DLD1 (cell line): ENCODE measurements around the gene DLL3.
"Not testable (repeated sequence)": the region's sequence is repeated elsewhere in the genome, so short reads cannot be mapped to it uniquely, and the experiment has no call there.

Experiments used
- in situ Hi-C: cut with HindIII; loops from 2 replicates; pipeline ENCODE4 v1.10.0; 2017; ENCODE audit warnings: low sequenced_read_pairs

DLL3 gene, protein sequence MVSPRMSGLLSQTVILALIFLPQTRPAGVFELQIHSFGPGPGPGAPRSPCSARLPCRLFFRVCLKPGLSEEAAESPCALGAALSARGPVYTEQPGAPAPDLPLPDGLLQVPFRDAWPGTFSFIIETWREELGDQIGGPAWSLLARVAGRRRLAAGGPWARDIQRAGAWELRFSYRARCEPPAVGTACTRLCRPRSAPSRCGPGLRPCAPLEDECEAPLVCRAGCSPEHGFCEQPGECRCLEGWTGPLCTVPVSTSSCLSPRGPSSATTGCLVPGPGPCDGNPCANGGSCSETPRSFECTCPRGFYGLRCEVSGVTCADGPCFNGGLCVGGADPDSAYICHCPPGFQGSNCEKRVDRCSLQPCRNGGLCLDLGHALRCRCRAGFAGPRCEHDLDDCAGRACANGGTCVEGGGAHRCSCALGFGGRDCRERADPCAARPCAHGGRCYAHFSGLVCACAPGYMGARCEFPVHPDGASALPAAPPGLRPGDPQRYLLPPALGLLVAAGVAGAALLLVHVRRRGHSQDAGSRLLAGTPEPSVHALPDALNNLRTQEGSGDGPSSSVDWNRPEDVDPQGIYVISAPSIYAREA

GRCh38 chr19:39498798-39499642 is at the start of gene DLL3:
Gene DLL3, plus strand, starts transcription at chr19:39498947. Its CDS starts 28 bp downstream, at chr19:39498975.
- in situ Hi-C loops, result no loop called here

GRCh38 chr19:39449116-39449797 is 49.5 kb upstream of the DLL3 start:
- in situ Hi-C loops, result no loop called here

- in situ Hi-C loops, result not testable (repeated sequence)
Observed at GRCh38 chr19:39451257-39451656, 47.5 kb upstream of the DLL3 start.

GRCh38 chr19:39463403-39463802 is 35.3 kb upstream of the DLL3 start:
- in situ Hi-C loops, result no loop called here

GRCh38 chr19:39465956-39466747 is 32.6 kb upstream of the DLL3 start:
- in situ Hi-C loops, result no loop called here

DNA sequence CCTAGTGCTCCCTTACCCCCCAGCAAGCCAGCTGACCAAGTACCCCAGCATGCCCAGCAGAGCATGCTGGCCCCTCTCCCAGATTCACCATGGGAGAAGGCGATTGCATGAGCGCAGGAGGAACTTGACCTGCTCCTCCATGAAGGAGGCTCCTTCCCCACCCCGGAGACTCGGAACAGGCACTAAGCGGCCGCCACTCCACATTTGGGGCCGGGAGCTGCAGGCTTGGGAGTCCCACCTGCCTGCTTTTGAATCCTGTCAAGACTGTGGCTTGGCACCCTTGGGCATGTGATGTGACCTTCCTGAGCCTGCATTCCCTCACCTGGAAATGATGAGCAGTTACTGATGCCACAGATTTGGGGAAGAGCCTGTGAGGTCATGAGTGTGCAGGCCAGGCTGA is 30.8 kb upstream of the DLL3 start:
- in situ Hi-C loops, result no loop called here

DNA sequence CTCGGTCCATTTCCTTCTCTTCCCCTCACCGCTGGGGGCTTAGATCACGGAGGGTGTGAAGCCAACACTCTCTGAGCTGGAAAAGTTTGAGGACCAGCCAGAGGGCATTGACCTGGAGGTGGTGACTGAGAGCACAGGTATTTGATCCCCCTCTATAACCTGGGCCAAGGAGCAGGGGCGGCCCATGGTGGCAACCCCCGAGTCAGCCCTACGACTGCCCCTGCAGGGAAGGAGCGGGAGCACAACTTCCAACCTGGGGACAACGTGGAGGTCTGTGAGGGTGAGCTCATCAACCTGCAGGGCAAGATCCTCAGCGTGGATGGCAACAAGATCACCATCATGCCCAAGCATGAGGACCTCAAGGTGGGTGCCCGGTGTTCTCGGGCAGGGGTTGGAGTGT is 29.7 kb upstream of the DLL3 start:
- in situ Hi-C loops, result no loop called here

- in situ Hi-C loops, result no loop called here
Observed at GRCh38 chr19:39469567-39469966, 29.2 kb upstream of the DLL3 start.

GRCh38 chr19:39470724-39471339 is 27.9 kb upstream of the DLL3 start:
- in situ Hi-C loops, result no loop called here

GRCh38 chr19:39471756-39472536 is 26.8 kb upstream of the DLL3 start:
- in situ Hi-C loops, result no loop called here

DNA sequence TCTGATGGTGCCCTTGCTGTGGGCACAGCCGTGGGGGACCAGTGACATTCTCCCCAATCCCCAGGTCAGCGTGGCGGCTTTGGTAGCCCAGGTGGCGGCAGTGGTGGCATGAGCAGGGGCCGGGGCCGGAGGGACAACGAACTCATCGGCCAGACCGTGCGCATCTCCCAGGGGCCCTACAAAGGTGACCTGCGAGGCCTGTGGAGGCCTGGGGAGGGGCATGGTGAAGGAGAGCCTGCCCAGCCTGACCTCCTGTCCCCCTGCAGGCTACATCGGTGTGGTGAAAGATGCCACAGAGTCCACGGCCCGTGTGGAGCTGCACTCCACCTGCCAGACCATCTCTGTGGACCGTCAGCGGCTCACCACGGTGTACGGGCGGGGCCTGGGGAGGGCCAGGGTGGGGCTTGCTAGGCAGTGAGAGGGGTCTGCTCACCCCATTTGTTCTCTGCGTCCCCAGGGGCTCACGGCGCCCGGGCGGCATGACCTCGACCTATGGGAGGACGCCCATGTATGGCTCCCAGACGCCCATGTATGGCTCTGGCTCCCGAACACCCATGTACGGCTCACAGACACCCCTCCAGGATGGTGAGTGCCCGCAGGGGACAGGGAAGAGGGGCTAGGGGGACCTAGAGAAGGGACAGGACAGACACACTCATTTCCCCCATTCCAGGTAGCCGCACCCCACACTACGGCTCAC is 25.9 kb upstream of the DLL3 start:
- in situ Hi-C loops, result no loop called here

- in situ Hi-C loops, result no loop called here
Observed at GRCh38 chr19:39473443-39473960, 25.2 kb upstream of the DLL3 start.

DNA sequence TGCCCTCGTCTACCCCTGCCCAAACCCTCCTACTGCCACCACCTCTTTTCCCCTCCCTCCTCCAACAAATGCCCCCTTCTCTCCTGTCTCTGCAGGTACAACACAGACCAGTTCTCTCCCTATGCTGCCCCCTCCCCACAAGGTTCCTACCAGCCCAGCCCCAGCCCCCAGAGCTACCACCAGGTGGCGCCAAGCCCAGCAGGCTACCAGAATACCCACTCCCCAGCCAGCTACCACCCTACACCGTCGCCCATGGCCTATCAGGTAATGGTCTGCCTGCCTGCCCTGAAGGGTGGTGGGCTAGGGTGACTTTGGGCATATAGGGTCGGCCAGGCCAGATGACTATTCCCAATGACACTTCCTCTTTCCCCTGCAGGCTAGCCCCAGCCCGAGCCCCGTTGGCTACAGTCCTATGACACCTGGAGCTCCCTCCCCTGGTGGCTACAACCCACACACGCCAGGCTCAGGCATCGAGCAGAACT is 24.6 kb upstream of the DLL3 start:
- in situ Hi-C loops, result no loop called here

DNA sequence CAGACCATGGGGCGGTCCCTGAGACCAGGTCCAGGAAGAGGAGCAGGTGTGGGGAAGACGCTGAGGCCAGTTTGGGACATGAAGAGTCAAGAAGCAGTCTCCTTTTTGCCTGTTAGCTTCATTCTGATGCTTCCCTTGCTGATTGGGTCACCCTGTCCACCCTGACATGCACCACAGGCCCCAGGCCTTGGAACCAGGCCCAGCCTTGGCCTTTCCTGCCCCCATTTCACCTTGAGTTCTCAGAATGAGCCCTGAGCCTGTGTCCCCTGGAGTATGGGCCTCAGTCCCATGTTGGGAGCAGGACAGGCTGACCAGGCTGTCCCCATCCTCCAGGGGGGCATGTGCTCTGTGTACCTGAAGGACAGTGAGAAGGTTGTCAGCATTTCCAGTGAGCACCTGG is 23.0 kb upstream of the DLL3 start:
- in situ Hi-C loops, result no loop called here

DNA sequence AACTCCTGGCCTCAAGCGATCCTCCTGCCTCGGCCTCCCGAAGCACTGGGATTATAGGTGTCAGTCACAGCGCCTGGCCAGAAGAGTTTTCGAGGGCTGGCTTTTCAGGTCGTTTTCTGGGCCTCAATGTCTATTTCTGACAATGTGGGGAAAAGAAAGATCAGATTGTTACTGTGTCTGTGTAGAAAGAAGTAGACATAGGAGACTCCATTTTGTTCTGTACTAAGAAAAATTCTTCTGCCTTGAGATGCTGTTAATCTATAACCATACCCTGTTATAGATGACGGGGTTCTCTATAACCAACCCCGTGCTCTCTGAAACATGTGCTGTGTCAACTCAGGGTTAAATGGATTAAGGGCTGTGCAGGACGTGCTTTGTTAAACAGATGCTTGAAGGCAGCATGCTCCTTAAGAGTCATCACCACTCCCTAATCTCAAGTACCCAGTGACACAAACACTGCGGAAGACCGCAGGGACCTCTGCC is 19.4 kb upstream of the DLL3 start:
- in situ Hi-C loops, result not testable (repeated sequence)

- in situ Hi-C loops, result no loop called here
Observed at GRCh38 chr19:39479916-39480315, 18.8 kb upstream of the DLL3 start.

DNA sequence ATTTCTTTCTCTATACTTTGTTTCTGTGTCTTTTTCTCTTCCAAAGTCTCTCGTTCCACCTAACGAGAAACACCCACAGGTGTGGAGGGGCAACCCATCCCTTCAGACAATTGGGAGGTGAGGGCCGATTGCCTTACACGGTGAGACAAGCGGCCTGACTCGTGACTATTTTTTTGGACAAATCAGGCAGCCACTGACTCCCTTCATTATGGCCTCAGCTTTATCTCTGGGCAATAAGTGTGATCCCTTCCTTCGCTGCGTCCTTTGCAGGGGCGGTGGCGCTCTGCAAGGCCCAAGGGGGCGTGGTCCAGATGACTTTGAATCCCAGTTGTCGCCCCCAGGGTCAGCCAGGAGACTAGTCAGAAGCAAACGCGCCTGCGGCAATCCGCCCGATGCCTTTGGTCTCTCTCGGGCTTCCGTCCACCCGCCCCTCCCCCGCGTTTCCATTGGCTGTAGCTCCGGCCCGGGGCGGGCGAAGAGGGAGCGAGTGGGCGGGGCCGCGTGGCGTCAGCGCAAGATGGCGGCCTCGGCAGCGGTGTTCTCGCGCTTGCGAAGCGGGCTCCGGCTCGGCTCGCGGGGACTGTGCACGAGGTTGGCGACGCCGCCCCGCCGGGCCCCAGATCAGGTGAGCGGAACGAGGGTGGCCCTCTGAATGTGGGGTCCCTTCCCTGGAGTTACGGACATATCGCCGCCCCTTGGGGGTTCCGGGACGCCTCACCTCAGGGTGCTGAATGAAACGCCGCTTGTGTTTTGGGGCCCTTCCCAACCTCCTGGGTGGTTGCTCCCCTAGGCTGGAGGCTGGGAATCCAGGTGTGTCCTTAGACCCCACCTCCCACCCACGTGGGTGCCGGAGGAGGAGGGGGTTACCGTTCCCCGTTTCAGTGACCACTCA is 18.2 kb upstream of the DLL3 start, which contains the start of gene TIMM50:
TSS of gene TIMM50 (plus strand) at position 502 of the 892 bp plus-strand sequence. CDS start at position 518, 16 bp downstream.
- in situ Hi-C loops, result no loop called here
